Neuronal stem cell (in vitro differentiated cells): ENCODE results near the gene COPS3.

Source experiments
- DNase-seq: peaks from one replicate; pipeline ENCODE4 v3.0.0-alpha.2; 2013; ENCODE audit warnings: low spot score
- H2AFZ ChIP-seq: one replicate; pipeline ENCODE4 v1.6.1; 2013; ENCODE audit warnings: mild to moderate bottlenecking, low read length, inconsistent platforms
- H2AK5ac ChIP-seq: 2 replicates; pipeline ENCODE4 v1.6.1; 2013; ENCODE audit warnings: low read depth, mild to moderate bottlenecking, inconsistent platforms, low read length, moderate library complexity, mixed read lengths
- H2BK120ac ChIP-seq: 2 replicates; pipeline ENCODE4 v1.6.1; 2013; ENCODE audit warnings: low read depth, mild to moderate bottlenecking, inconsistent platforms, low read length, moderate library complexity, mixed read lengths
- H2BK12ac ChIP-seq: one replicate; pipeline ENCODE4 v1.6.1; 2013; ENCODE audit warnings: low read length, inconsistent platforms
- H2BK15ac ChIP-seq: 2 replicates; pipeline ENCODE4 v1.6.1; 2013; ENCODE audit warnings: mild to moderate bottlenecking, low read length, inconsistent platforms, mixed read lengths
- H2BK5ac ChIP-seq: one replicate; pipeline ENCODE4 v1.6.1; 2013; ENCODE audit warnings: inconsistent platforms, mild to moderate bottlenecking, low read length, moderate library complexity
- H3K14ac ChIP-seq: one replicate; pipeline ENCODE4 v1.6.1; 2013; ENCODE audit warnings: low read length, inconsistent platforms
- H3K18ac ChIP-seq: 2 replicates; pipeline ENCODE4 v1.6.1; 2013; ENCODE audit warnings: low read length, inconsistent platforms
- H3K23ac ChIP-seq: 2 replicates; pipeline ENCODE4 v1.6.1; 2013; ENCODE audit warnings: low read depth, mild to moderate bottlenecking, mixed read lengths, low read length, inconsistent platforms; ENCODE audit not compliant: poor library complexity
- H3K27ac ChIP-seq: replicated peaks from 3 replicates; pipeline ENCODE4 v1.5.1; 2013; ENCODE audit warnings: low read length, inconsistent platforms
- H3K27me3 ChIP-seq, 3 experiments: 2 replicates each; pipeline ENCODE4 v1.6.1; 2013; ENCODE audit warnings: low read length in 3 of 3, mild to moderate bottlenecking in 2 of 3, inconsistent platforms in 1 of 3, low read depth in 1 of 3, mixed read lengths in 1 of 3, moderate library complexity in 1 of 3; ENCODE audit not compliant: control insufficient read depth in 3 of 3, insufficient read depth in 3 of 3
- H3K36me3 ChIP-seq, 2 donors: replicated peaks in 1 of 2; 2 replicates each; pipeline ENCODE4 v1.6.1; 2013; ENCODE audit warnings: low read length in 2 of 2; ENCODE audit not compliant: control insufficient read depth in 2 of 2, insufficient read depth in 2 of 2
- H3K4ac ChIP-seq: 2 replicates; pipeline ENCODE4 v1.6.1; 2013; ENCODE audit warnings: inconsistent platforms, mild to moderate bottlenecking, low read length, moderate library complexity
- H3K4me1 ChIP-seq, 2 donors: 1 replicate in 1 of 2; 2 replicates in 1 of 2; pipeline ENCODE4 v1.6.1; 2013; ENCODE audit warnings: low read length in 2 of 2, low read depth in 1 of 2; ENCODE audit not compliant: control insufficient read depth in 2 of 2, insufficient read depth in 1 of 2
- H3K4me2 ChIP-seq: one replicate; pipeline ENCODE4 v1.6.1; 2013; ENCODE audit warnings: mild to moderate bottlenecking, low read length, inconsistent platforms; ENCODE audit not compliant: insufficient read depth, poor library complexity, severe bottlenecking
- H3K4me3 ChIP-seq, 2 donors: 2 replicates each; pipeline ENCODE4 v1.5.1; 2013; ENCODE audit warnings: low read length in 2 of 2, mild to moderate bottlenecking in 2 of 2, inconsistent platforms in 1 of 2, moderate library complexity in 1 of 2
- H3K79me1 ChIP-seq: one replicate; pipeline ENCODE4 v1.6.1; 2013; ENCODE audit warnings: low read depth, mild to moderate bottlenecking, inconsistent platforms, low read length, moderate library complexity
- H3K9ac ChIP-seq: one replicate; pipeline ENCODE4 v1.6.1; 2013; ENCODE audit warnings: mild to moderate bottlenecking, low read depth, low read length, inconsistent platforms; ENCODE audit not compliant: poor library complexity
- H3K9me3 ChIP-seq, 2 donors: replicated peaks in 1 of 2; 2 replicates each; pipeline versions ENCODE3 to v1.6.1; 2013; ENCODE audit warnings: low read length in 2 of 2, mild to moderate bottlenecking in 2 of 2, inconsistent platforms in 1 of 2, low read depth in 1 of 2, mixed read lengths in 1 of 2, moderate library complexity in 1 of 2; ENCODE audit not compliant: control insufficient read depth in 2 of 2, insufficient read depth in 1 of 2
- H4K8ac ChIP-seq: one replicate; pipeline ENCODE4 v1.6.1; 2013; ENCODE audit warnings: low read depth, mild to moderate bottlenecking, inconsistent platforms, low read length, moderate library complexity
- H4K91ac ChIP-seq: one replicate; pipeline ENCODE4 v1.6.1; 2013; ENCODE audit warnings: low read length, low read depth, mild to moderate bottlenecking, inconsistent platforms; ENCODE audit not compliant: poor library complexity
- WGBS, 2 donors: extraction: QIAGEN DNeasy Blood & Tissue Kit; methylation state at CpG; one replicate each; pipeline ENCODE4 v1.1.7; 2013; ENCODE audit warnings: missing lambda C conversion rate in 2 of 2, mixed read lengths in 1 of 2; ENCODE audit not compliant: insufficient read length in 2 of 2, insufficient replicate concordance in 1 of 2; ENCODE audit errors: extremely low coverage in 2 of 2; 5-methylcytosine and 5-hydroxymethylcytosine counted together

The COPS3 gene

DNA sequence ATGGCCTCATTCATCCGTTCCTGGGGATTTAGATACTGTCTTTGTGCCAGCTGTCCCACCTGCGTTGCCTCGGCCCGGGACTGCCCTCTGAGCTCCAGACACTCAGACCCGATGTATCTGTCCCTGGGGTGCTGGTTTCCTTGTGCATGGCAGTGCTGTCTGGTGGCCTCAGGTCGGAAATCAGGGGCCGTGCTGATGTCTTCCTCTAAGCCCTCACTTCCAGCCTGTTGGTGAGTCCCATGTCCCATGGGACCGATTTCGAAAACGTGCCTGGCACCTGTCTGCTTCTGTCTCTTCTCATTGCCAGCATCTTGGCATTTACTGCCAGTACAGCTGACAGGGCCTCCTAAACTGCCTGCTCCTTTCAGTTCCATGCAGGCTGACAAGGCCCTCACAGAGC lies 44.2 kb upstream of the COPS3 start:
- Histone ChIP-seq H2AFZ (no peak overlapping the region), H2BK15ac (no peak overlapping the region), H3K14ac (no peak overlapping the region), H2BK12ac (no peak overlapping the region), H2BK5ac (no peak overlapping the region), H3K9me3 (peaks cover 0 to 2% of the 10 kb centered on the region in 2 donors), H3K23ac (no peak overlapping the region), H3K27ac (no peak overlapping the region), H3K79me1 (no peaks in the 10 kb centered on the region), H3K4ac (no peak overlapping the region), H2BK120ac (no peak overlapping the region), H3K27me3 (no peaks in the 10 kb centered on the region), H4K91ac (no peak overlapping the region), H3K18ac (no peak overlapping the region), H4K8ac (peak overlapping the region; percentile 65), H3K4me2 (no peak overlapping the region), H2AK5ac (peak overlapping the region; percentile 54), H3K36me3 (peaks cover 0 to 16% of the 10 kb centered on the region in 2 donors), H3K4me1 (no peaks in the 10 kb centered on the region), H3K4me3 (no peak overlapping the region), H3K9ac (no peak overlapping the region)
- WGBS, 2 donors = no CpG with 5 or more reads among the region's 10 CpGs
- DNase-seq = no peak

DNA sequence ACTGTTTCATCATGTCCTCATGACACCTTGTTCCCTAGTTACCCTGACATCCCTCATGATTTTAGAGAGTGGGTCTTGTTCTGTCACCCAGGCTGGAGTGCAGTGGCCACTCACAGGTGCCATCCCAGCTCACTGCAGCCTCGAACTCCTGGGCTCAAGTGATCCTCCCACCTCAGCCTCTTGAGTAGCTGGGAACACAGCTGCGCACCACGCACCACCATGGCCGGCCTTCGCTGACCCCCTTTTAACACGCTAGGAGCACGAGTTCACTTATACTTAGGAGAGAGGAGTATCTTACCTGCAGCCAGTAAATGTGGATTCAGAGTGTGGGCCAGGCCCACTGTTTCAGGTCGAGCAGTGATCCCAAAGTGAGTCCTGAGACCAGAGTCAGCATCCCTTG lies 43.6 kb upstream of the COPS3 start:
- H2BK120ac ChIP-seq = no peak overlapping the region
- no peak overlapping the region for H2BK12ac ChIP-seq
- H3K23ac ChIP-seq = no peak overlapping the region
- no peak overlapping the region for H3K4me2 ChIP-seq
- H2AK5ac ChIP-seq = no peak overlapping the region
- no peaks in the 10 kb centered on the region for H3K79me1 ChIP-seq
- H3K27ac ChIP-seq = no peak overlapping the region
- H3K4ac ChIP-seq = no peak overlapping the region
- no CpG with 5 or more reads among the region's 8 CpGs for WGBS, 2 donors
- no peak overlapping the region for H4K91ac ChIP-seq
- H3K4me1 ChIP-seq = no peaks in the 10 kb centered on the region
- H3K9me3 ChIP-seq = peaks cover 0 to 2% of the 10 kb centered on the region in 2 donors
- H3K4me3 ChIP-seq = no peak overlapping the region
- H2BK5ac ChIP-seq = no peak overlapping the region
- no peak overlapping the region for H4K8ac ChIP-seq
- H3K14ac ChIP-seq = no peak overlapping the region
- peak overlapping the region; percentile 18 for H3K9ac ChIP-seq
- no peaks in the 10 kb centered on the region for H3K27me3 ChIP-seq
- no peak for DNase-seq
- peaks cover 0 to 16% of the 10 kb centered on the region in 2 donors for H3K36me3 ChIP-seq
- no peak overlapping the region for H2BK15ac ChIP-seq
- no peak overlapping the region for H2AFZ ChIP-seq
- H3K18ac ChIP-seq = no peak overlapping the region

- H2AFZ ChIP-seq = no peak overlapping the region
- no peak overlapping the region for H3K4me3 ChIP-seq
- no CpG with 5 or more reads among the region's 21 CpGs for WGBS, 2 donors
- H2BK12ac ChIP-seq = no peak overlapping the region
- H3K27me3 ChIP-seq = no peaks in the 10 kb centered on the region
- H3K14ac ChIP-seq = peak overlapping the region; percentile 56
- H3K36me3 ChIP-seq = peaks cover 0 to 16% of the 10 kb centered on the region in 2 donors
- H4K8ac ChIP-seq = peak overlapping the region; percentile 43
- H2BK15ac ChIP-seq = no peak overlapping the region
- H2BK5ac ChIP-seq = no peak overlapping the region
- H3K4me1 ChIP-seq = no peaks in the 10 kb centered on the region
- H3K9ac ChIP-seq = no peak overlapping the region
- H3K23ac ChIP-seq = no peak overlapping the region
- no peaks in the 10 kb centered on the region for H3K79me1 ChIP-seq
- H3K4ac ChIP-seq = peak overlapping the region; percentile 76
- no peak overlapping the region for H3K27ac ChIP-seq
- DNase-seq = no peak
- H2BK120ac ChIP-seq = no peak overlapping the region
- peaks cover 0 to 2% of the 10 kb centered on the region in 2 donors for H3K9me3 ChIP-seq
- H4K91ac ChIP-seq = peak overlapping the region; percentile 53
- H3K18ac ChIP-seq = peak overlapping the region; percentile 48
- H2AK5ac ChIP-seq = no peak overlapping the region
- no peak overlapping the region for H3K4me2 ChIP-seq
Measured at GRCh38 chr17:17322516-17323510, 41.8 kb upstream of the COPS3 start.

GRCh38 chr17:17321356-17322025 lies 40.4 kb upstream of the COPS3 start:
- no peak overlapping the region for H4K8ac ChIP-seq
- no peak overlapping the region for H3K18ac ChIP-seq
- H3K4me1 ChIP-seq = no peaks in the 10 kb centered on the region
- no peak overlapping the region for H3K23ac ChIP-seq
- H3K9ac ChIP-seq = peak overlapping the region; percentile 37
- peaks cover 0 to 2% of the 10 kb centered on the region in 2 donors for H3K9me3 ChIP-seq
- no peak overlapping the region for H2BK120ac ChIP-seq
- no peak overlapping the region for H2AFZ ChIP-seq
- no peak overlapping the region for H2BK5ac ChIP-seq
- H3K27ac ChIP-seq = no peak overlapping the region
- no peaks in the 10 kb centered on the region for H3K79me1 ChIP-seq
- H4K91ac ChIP-seq = no peak overlapping the region
- no peak overlapping the region for H3K14ac ChIP-seq
- no peak overlapping the region for H2AK5ac ChIP-seq
- WGBS, 2 donors = no CpG with 5 or more reads among the region's 11 CpGs
- no peaks in the 10 kb centered on the region for H3K27me3 ChIP-seq
- peaks cover 0 to 15% of the 10 kb centered on the region in 2 donors for H3K36me3 ChIP-seq
- H2BK15ac ChIP-seq = no peak overlapping the region
- no peak overlapping the region for H2BK12ac ChIP-seq
- no peak for DNase-seq
- H3K4ac ChIP-seq = no peak overlapping the region
- H3K4me3 ChIP-seq = no peak overlapping the region
- no peak overlapping the region for H3K4me2 ChIP-seq
